GM19193 (cell line): ENCODE measurements around the gene PIH1D1.

Experiments
- POLR2A ChIP-seq: IDR thresholded peaks from 4 replicates; pipeline ENCODE4 v1.6.1; 2011; ENCODE audit not compliant: insufficient read depth, insufficient read length; ENCODE audit errors: extremely low read depth

Gene PIH1D1

DNA sequence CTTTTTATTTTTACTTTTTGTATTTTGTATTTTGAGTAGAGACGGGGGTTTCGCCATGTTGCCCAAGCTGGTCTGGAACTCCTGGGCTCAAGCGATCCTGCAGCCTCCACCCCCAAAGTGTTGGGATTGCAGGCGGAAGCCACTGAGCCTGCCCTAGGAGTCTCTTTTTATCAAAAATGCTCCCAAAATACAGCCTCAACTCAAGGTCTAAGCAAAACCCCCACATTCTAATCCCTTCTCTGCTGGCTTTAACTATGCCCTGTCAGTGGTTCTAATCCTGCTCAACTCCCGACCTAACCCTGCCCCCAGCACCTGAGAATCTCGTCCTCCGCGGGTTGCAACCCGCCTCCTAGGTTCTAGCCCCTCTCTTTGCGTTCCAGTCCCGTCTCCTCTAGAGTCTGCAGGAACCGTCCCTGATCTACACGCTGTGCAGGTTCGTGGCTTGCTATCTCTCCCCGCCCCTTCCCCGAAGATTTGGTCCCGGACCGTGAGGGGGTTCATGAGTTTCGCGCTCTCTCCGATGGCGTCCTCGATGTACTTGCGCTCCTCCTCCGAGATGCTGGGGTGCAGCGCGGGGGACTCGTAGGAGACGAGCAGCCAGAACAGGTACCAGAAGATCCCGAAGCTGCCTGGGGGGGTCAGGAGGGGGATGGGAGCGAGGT lies 18.2 kb downstream of the PIH1D1 start:
- no peak for TF ChIP-seq POLR2A

DNA sequence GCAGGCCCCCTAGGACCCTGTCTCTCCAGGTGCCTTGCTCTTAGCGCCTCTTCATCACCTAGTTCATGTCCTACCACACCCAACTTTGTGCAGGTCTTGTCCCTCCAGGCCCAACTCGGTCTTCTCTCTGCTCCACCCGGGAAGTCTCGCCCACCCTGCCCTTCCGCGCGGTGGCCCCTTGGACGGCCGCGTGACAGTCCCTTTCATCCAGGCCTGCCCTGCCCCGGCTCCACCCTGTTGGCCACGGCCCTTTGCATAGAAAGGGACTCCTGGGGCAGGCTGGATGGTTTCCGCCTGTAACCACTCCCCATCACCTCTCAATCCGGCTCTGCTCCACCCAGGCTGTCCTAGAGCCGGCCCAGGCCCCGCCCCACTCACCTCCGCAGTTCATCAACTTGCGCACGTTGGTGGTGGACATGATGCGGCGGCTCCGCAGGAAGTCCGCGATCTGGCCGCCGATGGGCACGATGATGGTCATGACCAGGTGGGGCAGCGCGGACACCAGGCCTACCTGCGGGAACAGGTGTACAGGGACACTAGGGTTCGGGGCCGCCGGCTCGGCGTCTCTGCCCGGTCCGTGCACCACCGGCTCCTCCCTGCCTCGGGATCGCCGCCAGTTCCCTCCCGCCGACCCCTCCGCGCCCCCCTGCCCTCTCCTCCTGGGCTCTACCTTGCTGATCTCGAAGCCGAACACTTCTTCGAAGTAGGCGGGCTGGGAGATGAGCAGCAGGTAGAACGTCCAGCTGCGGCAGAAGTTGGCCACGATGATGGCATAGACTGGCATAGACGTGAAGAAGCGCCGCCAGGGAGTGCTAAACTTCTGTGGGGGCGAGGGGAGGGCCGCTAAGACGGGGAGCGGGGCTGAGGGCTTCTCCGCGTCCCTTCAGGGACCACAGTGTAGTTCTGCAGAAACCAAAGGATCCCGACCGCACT lies 19.2 kb downstream of the PIH1D1 start:
- no peak for TF ChIP-seq POLR2A

DNA sequence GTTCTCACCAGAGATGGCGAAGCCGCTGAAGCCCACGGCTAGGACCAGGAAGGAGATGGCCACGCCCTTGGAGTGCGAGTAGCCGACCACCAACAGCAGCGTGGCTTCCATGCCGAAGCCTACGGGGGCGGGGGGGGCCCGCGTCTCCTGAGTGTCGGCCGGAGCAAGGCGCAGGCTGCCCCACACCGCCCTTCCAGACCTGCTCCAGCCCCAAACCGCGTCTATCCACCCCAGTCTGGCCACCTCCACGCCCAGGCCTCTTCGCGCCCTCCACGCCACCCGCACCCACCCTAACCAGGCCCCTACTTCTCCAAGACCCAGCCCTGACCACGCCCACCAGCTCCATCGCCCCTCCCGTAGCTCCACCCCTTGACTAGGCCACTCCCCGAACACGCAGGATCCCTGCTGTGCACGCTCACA lies 20.3 kb downstream of the PIH1D1 start:
- no peak for TF ChIP-seq POLR2A

DNA sequence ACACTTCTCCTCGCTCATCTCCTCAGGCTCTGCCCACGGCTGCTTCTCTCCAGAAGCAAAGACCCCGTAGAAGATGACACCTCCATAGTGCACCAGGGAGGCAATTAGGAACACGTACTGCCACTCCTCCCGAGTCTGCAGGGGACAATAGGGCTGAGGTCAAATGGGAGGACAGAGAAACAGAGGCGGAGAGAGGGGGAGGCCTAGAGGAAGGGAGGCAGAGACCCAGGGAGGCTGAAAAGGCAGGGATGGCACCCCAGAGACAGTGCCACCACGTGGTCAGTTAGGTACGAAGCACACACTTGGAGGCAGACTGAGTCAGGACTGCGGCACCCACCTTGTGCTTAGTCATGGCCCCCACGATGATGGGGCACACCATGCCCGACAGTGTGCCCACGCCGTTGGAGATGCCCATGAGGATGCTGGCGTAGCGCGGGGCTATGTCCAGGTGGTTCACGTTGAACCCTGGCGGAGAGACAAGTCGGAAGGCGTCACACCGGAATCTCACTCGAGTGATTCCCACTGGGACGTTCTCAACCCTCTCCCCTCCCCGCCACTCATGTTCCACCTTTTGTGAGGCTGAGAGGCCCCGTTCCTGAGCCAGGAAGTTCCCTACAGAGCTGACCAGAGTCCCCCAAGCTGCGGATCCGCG lies 20.8 kb downstream of the PIH1D1 start:
- TF ChIP-seq POLR2A = no peak

DNA sequence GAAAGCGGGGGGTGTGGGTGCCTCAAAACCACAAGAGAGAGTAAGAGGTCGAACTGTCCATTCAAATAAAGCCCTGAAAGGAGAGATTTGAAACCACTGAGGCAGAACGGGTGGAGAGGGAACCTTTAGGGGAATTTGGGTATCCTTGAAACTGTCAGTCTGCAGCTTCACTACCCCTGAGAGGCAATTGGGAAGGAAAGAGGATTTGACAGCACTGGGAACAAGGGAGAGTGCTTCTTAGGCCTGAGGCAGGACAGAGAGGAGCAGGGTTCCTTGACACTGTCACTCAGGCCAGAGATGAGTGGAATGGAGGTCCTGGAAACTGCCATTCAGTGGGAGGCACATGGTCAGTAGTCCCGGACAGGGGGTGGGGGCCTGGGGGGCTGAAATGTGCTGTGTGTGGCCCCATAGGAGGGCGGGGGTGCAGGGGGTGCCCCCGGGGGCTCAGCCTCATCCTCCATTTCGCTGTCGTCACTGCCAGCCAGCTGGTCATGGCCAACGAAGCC lies 21.4 kb downstream of the PIH1D1 start:
- TF ChIP-seq POLR2A = no peak

DNA sequence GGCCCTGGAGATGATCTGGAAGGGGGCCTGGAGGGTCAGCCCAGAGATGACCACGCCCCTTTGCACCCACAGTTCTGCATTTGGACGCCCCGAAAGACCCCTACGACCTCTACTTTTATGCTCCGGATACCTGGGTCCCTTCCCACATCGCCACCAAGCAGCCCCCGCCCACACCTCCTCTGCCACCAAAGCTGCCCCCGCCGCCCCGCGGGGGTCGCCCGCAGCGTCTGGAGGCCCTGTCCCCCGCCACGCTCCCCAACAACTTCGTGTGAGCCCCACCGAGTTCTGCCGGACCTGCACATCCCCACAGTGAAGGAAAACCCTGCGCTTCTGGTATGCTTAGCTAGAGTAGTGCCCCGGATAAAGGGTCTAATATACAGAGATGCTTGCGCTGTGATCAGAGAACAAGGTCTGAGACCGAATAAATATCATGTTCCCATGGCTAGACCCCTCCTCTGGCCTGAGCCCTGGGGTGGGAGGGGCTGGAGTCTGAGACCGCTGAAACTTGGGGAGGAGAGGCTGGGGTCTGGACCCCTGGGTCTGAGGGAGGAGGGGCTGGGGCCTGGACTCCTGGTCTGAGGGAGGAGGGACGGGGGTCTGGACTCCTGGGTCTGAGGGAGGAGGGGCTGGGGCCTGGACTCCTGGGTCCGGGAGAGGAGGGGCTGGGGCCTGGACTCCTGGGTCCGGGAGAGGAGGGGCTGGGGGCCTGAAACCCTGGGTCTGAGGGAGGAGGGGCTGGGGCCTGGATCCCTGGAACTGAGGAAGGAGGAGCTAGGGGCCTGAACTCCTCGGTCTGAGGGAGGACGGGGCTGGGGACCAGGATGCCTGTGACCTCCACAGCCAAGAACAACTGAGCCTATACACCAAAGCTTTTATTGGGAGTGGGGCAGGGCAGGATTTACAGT lies 22.8 kb downstream of the PIH1D1 start:
- no peak for TF ChIP-seq POLR2A

DNA sequence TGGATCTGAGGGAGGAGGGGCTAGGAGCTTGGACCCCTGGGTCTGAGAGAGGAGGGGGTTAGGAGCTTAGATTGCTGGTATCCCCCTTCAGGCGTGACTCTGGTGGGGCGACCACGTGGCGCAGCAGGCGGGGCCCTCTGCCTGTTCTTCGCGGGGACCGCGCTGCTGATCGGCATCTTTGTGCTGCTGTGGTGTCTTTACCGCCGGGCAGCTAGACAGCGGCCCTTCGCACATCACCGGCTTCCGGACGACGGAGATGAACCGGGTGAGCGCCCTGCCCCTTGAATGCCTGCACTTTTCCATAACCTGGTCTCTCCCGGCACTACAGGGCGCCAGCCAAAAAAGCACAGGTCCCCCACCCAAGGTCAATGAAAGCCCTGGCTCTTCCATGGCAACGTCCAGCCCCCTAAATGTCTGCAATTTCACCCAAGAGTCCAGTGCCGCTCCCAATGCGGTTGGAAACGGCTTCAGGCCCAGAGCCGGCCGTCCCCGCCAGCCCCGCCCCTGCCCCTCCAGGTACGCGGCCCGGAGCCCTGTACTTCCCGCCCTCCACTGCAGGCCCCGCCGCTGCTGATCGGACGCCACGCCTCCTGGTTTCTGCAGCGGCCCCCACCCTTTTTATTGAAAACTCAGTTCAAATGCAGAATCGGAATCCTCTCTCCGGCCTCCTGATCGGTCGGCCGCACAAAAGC lies 23.6 kb downstream of the PIH1D1 start:
- no peak for TF ChIP-seq POLR2A

DNA sequence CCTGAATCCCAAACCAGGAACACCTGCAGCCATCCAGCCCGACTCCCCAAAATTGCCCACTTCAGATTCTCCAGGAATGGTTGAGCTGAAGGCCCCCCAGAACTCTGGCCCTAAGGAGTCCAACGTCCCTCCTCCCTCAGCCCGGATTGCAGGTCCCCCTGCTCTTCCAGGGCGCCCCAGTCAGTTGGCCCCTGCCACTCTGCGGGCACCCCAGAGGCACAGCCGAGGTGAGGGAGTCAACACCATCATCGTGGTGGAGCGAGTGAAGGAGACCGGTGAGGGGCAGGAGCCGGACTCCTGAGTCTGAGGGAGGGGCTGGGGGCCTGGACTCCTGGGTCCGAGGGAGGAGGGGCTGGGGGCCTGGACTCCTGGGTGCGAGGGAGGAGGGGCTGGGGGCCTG lies 24.3 kb downstream of the PIH1D1 start:
- TF ChIP-seq POLR2A = no peak

DNA sequence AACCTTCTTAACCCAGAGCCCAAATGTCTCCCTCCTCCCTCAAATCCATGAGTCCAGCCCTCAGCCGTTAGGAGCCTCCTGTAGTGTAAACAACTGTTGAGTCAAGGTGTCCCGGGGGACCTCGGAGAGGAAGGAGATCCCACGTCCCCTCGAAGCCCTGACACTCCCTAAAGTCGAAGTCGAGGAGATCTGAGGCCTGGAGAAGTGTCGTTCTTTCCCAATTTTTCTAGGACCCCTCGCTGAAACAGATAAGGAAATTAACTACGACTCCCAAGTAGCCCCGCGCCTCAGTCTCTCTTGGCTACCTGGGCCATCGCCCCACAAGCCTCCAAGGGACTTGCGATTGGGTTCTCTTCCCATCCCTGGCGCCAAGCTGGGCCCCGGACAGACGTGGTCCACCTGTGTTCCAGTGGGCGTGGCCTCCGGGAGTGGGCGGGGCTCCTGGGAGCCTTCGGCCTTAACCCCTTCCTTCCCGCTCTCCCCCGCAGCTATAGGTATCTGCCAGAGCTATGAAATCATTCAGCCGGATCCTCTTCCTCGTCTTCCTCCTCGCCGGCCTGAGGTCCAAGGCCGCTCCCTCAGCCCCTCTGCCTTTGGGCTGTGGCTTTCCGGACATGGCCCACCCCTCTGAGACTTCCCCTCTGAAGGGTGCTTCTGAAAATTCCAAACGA lies 25.6 kb downstream of the PIH1D1 start:
- no peak for TF ChIP-seq POLR2A

DNA sequence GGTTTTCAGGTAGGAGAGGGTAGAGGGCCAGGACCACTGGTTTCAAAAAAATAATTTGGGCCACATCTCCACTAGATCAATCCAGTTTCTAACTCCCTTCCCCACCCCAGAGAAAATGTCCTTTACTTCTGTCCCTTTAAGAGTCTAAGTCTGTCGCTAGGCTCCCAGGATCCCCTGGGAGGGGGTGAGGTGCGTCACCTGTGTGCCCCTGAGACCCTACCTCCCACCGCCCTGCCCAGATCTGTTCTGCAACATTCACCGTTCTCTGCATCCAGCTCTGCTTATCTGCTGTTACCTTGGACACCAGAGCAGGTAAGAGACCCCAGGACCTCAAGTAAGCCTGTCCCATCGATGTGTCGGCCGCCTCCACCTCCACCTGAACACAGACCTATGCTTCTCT lies 26.4 kb downstream of the PIH1D1 start, which contains the start of gene GFY:
Gene GFY, plus strand, starts transcription at position 211 of the 400 bp plus-strand sequence. CDS start 1,043 bp downstream, outside the sequence.
- no peak for TF ChIP-seq POLR2A

DNA sequence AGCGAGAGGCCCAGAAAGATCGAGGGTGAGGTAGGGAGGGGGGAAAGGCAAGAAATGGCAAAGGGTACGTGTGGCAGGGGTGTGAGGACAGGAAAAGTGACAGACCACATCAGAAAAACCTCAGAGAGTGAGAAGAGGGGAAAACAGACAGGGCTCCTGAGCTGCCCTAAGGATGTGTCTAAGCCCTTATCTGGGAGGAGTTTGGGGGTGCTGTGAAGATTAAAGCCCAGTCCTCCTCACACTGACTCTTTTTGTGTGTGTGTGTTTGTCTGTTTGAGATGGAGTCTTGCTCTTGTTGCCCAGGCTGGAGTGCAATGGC lies 27.7 kb downstream of the PIH1D1 start:
- TF ChIP-seq POLR2A = no peak

DNA sequence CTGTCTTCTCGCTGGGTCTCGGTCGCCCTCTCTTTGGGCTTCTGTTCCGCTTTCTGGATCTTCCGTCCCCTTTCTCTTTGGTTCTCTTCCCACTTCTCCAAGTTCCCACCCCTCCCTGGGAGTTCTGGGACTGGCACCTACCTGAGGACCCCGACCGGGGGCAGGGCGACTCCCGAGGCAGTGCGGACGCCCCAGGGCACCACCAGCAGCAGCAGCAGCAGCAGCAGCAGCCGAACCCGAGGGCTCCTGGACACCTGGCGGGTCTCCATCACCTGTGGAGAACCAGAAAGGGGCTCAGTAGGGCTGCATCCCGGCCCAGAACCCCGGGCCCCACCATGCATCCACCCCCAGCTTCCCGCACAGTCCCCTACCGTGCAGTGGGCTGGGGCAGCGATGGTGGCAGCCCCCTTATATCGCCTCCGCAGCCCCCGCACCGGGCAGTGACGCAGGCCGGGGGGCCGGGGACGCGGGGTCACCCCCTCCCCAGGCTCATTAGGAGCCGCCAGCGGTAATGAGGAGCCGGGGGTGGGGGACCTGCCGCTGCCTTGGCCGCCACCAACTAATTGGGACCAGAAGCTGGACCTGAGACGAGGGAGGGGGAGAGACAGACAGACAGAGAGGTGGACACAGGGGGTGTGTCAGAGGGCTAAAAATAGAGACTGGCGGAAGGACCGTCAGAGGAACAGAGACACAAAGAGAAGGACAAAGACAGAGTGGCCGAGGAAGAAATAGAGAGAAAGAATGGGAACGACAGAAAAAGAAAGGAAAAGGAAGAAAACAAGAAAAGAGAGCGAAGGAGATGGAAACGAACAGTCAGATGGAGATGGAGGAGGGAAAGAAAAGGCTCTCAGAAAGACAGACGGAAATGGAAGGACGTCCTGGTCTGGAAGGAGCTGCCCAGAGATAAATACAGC lies 28.3 kb downstream of the PIH1D1 start, which contains the start of gene PTH2:
Gene PTH2, minus strand, starts transcription at position 371 of the 914 bp plus-strand sequence. Its CDS starts 102 bp downstream, at position 269.
- no peak for TF ChIP-seq POLR2A

DNA sequence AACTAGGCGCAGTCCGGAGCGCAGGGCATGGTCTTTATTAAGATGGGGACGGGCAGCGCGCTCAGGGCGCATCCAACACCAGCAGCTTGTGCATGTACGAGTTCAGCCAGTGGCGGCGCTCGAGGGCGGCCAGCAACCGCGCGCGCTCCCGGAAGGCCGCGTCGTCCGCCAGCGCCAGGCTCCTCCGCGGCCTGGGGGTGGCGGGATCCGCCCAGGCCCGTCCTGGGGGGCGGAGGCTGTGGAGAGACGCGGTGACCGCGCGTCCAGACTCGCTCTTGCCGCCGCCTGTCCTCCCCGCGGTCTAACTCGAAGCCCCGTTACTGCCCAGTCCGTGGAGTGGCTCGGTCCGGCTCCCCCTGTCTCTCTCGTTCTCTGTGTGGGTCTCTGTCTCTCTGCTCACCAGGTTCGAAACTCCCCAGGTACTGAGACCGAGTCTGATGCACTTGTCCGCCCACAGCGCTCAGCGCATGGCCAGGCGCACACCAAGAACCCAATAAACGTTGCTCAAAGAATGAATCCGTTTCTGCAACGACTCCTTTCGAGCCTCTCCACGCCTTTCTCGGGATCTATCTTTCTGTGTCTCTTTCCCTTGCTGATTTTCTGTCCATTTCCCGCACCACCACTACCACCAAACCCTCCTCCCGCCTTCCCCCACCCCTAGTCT lies 29.1 kb downstream of the PIH1D1 start:
- no peak for TF ChIP-seq POLR2A
